GM18508 (cell line): ENCODE results near the gene ALDH16A1.

Experiments
- ATAC-seq: cut with Tn5 transposase; IDR thresholded peaks from one replicate; pipeline ENCODE4 v1.9.1; 2021; ENCODE audit warnings: moderate number of reproducible peaks; ENCODE audit not compliant: insufficient read depth, unreplicated experiment

Gene ALDH16A1

DNA sequence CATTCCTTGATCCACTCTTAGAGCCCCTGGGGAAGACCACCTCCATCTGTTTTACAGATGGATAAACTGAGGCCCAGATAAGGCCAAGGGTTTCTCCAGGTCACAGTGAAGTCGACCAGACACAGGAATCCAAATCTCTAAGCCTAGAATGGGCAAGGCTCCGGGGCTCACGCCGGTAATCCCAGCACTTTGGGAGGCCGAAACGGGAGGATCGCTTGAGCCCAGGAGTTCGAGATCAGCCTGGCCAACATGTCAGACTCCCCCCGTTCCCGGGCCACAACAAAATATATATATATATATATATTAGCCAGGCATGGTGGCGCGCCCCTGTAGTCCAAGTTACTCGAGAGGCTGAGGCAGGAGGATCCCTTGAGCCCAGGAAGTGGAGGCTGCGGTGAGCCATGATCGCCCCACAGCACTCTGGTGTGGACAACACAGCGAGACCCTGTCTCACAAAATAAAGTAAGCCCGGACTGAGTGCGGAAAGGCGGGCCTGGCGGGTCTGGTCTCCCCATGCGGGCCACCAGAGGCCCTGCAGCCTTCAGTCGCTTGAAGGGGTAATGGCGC, 33.8 kb downstream of the ALDH16A1 start:
- no peak for ATAC-seq

DNA sequence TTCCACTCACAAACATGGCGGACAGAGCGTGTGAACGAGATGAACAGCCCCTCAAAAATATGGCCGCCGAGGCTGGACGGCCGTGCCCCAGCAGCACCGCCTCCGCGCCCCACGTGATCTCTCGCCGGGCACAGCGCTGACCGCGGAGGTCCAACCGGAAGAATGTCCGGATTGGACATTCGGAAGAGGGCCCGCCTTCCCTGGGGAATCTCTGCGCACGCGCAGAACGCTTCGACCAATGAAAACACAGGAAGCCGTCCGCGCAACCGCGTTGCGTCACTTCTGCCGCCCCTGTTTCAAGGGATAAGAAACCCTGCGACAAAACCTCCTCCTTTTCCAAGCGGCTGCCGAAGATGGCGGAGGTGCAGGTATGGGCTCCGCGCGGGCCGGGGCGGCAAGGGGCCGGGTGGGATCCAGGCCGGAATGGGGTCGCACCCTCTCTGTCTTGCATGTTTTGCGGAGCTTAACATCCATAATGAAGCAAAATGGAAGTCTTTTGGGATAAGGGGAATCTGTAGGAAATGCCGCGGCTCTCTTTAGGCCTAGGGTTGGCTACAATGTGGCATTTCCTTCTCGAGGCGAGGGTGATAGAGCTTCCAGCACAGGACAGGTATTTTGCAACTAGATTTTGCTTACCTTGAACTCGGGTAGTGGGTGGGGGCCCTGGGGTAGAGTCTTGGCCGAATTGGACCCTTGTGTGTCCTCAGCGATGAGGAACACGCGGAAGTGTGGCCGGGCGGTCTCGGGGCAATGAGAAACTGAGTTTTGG, 34.4 kb downstream of the ALDH16A1 start, which contains the start of gene RPL13A:
Gene RPL13A, plus strand, starts transcription at position 332 of the 769 bp plus-strand sequence. Its CDS starts 22 bp downstream, at position 354.
- ATAC-seq, result peak; percentile 76

- no peak for ATAC-seq
Measured at GRCh38 chr19:49488046-49488862, 35.2 kb downstream of the ALDH16A1 start.

GRCh38 chr19:49488863-49489537, 36.0 kb downstream of the ALDH16A1 start:
- no peak for ATAC-seq

DNA sequence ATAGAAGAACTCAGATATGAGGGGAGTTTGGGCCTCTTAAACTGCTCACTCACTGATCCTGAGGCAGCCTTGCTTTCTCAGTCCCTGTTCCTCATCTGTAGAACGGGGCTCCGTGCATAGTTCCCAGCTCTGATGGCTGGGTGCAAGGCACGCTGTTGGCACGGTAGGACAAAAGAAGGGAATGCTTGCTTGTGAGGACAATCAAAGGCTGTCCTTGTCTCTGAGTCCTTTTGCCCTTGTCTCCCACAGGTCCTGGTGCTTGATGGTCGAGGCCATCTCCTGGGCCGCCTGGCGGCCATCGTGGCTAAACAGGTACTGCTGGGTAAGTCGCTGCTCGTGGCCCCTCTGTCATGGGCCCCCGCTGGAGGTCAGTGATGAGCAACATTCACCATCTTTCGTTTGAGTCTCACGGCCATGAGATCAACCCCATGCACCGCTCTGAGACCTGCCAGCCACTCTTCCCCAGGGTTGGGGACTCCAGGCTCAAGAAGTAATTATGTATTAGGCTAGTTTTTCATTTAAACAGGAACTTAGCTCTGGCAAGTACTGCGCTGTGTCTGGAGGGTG, 36.7 kb downstream of the ALDH16A1 start:
- ATAC-seq, result no peak

DNA sequence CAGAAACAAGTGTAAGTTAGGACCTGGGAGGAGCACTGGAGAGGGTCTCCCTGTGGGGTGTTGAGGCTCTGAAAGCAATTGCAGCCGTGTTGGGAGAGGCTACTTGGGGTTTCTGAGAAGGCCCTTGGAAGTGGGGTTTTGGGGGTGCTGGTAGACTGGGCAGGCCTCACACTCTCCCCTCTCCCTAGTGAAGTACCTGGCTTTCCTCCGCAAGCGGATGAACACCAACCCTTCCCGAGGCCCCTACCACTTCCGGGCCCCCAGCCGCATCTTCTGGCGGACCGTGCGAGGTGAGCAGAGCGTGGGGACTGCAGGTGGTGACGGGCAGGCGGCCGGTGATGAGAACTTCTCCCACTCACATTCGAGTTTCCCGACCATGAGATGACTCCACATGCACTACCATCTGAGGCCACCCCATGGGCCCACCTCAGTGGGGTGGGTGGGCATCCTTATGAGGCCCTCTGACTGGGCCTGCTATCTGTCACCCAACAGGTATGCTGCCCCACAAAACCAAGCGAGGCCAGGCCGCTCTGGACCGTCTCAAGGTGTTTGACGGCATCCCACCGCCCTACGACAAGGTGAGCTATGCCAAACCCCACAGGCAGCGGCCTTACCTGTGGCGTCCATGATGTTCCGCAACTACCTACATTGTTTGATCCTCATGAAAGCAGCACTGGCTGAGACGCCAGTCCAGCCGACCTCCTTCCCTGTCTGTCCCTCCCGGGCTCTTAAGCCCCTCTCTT, 37.4 kb downstream of the ALDH16A1 start:
- no peak for ATAC-seq

DNA sequence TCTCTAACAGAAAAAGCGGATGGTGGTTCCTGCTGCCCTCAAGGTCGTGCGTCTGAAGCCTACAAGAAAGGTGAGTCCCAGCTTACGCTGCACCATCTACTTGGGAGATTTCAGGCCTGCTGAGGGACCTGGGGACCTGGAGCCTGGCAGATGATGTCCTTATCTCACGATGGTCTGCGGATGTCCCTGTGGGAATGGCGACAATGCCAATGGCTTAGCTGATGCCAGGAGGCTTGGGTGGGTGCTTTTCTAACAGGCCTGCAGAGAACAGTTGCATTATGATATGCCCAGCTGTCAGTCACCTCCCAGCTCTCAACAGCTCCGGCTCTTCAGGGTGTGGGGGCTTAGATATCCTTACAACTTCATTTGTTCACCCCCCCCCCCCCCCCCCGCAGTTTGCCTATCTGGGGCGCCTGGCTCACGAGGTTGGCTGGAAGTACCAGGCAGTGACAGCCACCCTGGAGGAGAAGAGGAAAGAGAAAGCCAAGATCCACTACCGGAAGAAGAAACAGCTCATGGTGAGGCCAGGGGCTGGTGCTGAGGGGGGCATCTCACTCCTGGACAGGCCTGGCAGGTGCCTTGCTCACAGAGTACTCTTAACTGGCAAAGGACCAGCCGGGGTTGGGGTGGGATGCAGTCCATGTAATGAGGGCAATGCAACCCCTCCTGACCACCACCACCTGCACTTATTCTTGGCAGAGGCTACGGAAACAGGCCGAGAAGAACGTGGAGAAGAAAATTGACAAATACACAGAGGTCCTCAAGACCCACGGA, 38.2 kb downstream of the ALDH16A1 start:
- ATAC-seq, result no peak

GRCh38 chr19:49491804-49492572, 39.0 kb downstream of the ALDH16A1 start:
- ATAC-seq, result no peak

GRCh38 chr19:49492573-49493405, 39.8 kb downstream of the ALDH16A1 start:
- ATAC-seq, result no peak

DNA sequence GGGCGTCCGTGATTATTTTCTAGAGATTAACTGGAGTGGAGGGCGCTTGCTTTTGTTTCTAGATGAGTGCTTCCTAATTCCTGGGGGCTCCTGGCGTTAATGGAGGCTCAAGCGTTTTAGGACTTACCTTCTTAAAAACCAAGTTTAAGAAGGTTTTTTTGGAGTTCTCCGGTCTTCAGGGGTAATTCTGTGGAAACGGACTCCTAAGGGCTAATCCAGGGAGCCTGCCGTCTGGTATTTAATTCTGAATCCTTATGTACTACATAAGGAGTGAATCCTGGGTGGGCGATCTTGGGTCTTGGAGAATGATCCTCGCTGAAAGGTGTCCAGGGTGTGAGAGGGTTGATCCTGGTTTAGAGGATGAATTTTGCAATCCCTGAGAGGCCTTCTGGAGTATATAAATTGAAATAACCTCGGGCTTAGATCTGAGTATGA, 43.6 kb downstream of the ALDH16A1 start:
- no peak for ATAC-seq

GRCh38 chr19:49497047-49497788, 44.2 kb downstream of the ALDH16A1 start:
- no peak for ATAC-seq

- no peak for ATAC-seq
Measured at GRCh38 chr19:49497789-49498103, 44.7 kb downstream of the ALDH16A1 start.

DNA sequence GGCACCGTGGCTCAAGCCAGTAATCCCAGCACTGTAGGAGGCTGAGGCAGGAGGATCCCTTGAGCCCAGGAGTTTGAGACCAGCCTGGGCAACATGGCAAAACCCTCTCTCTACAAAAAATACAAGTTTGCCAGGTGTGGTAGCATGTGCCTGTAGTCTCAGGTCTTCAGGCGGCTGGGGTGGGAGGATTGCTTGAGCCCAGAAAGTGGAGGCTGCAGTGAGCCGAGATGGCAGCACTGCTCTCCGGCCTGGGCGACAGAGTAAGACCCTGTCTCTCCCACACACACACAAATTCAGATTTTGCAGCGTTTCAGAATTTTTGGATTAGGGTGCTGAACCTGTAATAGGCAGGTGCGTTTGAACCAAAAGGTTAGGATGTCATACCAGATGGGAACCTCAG, 45.5 kb downstream of the ALDH16A1 start:
- no peak for ATAC-seq

DNA sequence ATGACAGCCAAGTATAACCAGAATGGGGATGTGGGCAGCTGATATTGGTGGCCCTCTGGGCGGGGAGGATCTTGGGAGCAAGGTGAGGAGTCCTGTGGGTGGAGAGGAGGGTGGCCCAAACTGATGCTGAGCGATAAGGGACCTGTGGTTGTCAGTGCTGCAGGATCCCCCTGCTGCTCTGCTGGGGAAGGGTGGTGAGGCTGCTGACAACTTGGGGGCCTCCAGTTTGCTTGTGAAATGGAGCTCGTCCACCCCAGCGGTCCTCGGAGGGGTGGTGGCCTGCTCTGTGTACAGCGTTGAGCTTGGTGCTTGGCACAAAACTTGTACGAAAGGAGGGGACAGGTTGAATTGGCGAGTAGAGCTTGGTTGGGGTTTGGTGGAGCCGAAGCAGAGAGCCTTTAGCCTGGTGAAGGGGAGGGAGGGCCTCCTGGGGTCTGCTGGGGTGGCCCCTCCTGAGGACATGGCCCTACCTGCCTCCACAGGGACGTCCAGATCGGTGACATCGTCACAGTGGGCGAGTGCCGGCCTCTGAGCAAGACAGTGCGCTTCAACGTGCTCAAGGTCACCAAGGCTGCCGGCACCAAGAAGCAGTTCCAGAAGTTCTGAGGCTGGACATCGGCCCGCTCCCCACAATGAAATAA, 46.1 kb downstream of the ALDH16A1 start:
- no peak for ATAC-seq

DNA sequence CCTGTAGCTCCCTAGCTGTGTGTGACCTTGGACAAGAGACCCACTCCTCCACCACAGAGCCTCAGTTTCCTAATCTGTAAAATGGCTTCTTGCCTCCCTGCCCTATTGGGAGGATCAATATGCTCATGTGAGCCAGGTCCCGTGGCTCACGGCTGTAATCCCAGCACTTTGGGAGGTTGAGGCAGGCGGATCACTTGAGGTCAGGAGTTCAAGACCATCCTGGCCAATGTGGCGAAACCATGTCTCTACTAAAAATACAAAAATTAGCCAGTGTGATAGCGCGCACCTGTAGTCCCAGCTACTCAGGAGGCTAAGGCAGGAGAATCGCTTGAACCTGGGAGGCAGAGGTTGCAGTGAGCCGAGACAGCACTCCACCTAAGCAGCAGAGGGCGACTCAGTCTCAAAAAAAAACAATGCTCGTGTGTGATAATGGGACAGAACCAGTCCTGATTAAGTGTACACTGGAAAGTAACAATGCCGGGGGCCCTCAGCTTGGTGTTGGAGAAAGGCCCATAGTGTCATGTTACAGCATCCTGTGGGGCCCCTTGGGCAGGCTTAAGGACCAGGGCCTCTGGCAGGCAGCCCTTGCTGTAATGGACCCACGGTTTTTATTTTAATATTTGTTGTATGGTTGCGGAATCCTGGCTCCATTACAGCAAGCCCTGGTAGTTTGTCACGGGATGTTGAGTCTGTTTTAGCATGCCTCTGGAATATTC, 50.0 kb downstream of the ALDH16A1 start:
- no peak for ATAC-seq

GRCh38 chr19:49503582-49503962, 50.5 kb downstream of the ALDH16A1 start:
- no peak for ATAC-seq
